BJ (cell line): ENCODE data around the gene BRINP1. TPM values are rescaled to one million over a fixed set of nuclear protein-coding genes. Genes with fewer than 3 reads are reported as not detected.

ENCODE experiments used
- CTCF ChIA-PET: fragments of 350-600 bp; formaldehyde crosslinking; extraction: SDS; loops from one replicate; lab custom pipeline; 2021; ENCODE audit warnings: antibody characterized with exemption, inconsistent platforms; lab: Yijun Ruan, JAX
- POLR2A ChIA-PET: fragments of 300-600 bp; sonication (Branson Sonifier 250); formaldehyde crosslinking; extraction: SDS; loops from one replicate; lab custom pipeline; 2021; ENCODE audit warnings: antibody characterized with exemption; lab: Charles Lee
- DNase-seq: peaks from one replicate; pipeline ENCODE4 v3.0.0-alpha.2; 2011; ENCODE audit warnings: low read depth
- H3K27me3 ChIP-seq: 2 replicates; pipeline ENCODE4 v1.6.0; 2011; ENCODE audit warnings: low read length; ENCODE audit not compliant: control insufficient read depth, insufficient read depth
- H3K36me3 ChIP-seq: 2 replicates; pipeline ENCODE4 v1.5.1; 2011; ENCODE audit warnings: low read length; ENCODE audit not compliant: control insufficient read depth, insufficient read depth
- H3K4me3 ChIP-seq: 2 replicates; pipeline ENCODE4 v1.5.1; 2011; ENCODE audit warnings: low read depth, mild to moderate bottlenecking, control low read depth, low read length
- polyA plus RNA-seq: library from polyadenylated mRNA; depleted of rRNA; stranded (reverse); fragments of >200 nt; gene quantifications from 2 replicates; pipeline ENCODE4 v1.2.3, GENCODE V29; 2011
- TF ChIP-seq, protein P1 (sequence below): IDR thresholded peaks from 2 replicates; pipeline ENCODE4 v1.5.1; 2011; ENCODE audit warnings: low read depth, mild to moderate bottlenecking, control low read depth, inconsistent platforms, low read length, moderate library complexity; ENCODE audit not compliant: insufficient read depth

BRINP1 gene
- polyA plus RNA-seq, 1 experiment: 0.60 TPM

DNA sequence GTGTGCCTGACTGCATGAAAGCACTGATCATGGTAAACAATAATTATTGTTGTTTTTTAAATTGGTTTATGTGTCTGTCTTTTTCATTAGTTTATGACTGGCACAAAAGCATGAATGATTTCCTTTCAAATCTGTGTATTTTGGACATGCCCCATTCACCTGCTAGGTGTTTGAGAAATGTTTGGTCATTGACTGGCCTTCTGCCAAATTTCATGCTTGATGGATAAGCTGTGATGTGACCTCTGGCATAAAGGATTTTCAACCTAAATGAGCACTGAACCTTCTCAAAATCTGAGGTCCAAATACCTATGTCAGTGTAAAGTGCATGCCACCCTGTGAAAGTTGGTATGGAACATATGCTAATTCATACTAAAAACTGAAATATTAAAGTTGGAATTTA lies 204.5 kb downstream of the BRINP1 start:
- no peak for DNase-seq
- Histone ChIP-seq H3K27me3 (no peaks in the 10 kb centered on the region), H3K36me3 (no peaks in the 10 kb centered on the region), H3K4me3 (no peak overlapping the region)
- ChIA-PET CTCF (interaction anchor here (0.9 kb wide), 1 partner anchor 17 kb away, joined by 3 read pairs; no protein-coding TSS in a partner anchor), POLR2A (no interaction called here)
- TF ChIP-seq, protein P1, sequence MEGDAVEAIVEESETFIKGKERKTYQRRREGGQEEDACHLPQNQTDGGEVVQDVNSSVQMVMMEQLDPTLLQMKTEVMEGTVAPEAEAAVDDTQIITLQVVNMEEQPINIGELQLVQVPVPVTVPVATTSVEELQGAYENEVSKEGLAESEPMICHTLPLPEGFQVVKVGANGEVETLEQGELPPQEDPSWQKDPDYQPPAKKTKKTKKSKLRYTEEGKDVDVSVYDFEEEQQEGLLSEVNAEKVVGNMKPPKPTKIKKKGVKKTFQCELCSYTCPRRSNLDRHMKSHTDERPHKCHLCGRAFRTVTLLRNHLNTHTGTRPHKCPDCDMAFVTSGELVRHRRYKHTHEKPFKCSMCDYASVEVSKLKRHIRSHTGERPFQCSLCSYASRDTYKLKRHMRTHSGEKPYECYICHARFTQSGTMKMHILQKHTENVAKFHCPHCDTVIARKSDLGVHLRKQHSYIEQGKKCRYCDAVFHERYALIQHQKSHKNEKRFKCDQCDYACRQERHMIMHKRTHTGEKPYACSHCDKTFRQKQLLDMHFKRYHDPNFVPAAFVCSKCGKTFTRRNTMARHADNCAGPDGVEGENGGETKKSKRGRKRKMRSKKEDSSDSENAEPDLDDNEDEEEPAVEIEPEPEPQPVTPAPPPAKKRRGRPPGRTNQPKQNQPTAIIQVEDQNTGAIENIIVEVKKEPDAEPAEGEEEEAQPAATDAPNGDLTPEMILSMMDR: no peak

DNA sequence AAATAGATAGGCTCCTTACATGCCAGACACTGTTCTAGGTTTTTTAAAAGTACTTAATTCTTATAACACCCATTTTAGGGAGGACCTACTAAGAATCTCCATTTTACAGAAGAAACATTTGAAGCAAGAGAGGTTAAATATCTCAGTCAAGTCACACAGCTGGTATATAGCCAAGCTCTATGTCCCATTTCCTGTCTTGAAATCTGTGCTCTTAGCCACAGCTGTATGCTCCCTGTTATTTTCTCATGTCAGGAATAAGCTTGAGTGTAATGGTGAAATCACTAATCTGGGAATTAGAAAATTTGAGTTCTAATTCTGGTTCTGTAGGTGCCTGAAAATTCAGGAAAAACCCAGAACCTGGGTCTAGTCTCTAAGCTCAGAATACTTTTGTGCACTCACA lies 208.7 kb downstream of the BRINP1 start:
- POLR2A ChIA-PET: no interaction called here

DNA sequence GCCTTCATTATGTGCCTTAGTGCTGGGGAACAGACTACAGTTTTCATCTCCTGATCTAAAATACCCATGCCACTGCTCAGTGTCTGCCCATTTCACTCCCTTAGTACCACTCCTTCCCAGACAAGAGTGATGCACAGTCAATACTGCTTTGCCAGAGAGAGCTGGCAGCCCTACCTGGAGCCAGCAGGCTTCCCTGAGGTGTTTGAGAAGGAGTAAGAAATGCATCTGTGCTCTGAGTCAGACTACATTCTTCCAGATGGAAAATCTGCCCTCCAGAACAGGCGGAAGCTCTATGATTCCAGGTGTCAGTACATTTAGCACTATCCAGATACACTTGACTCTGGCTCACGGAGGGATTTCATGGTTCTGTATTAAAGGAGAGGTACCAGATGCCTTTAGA lies 209.8 kb downstream of the BRINP1 start:
- ChIA-PET CTCF (no interaction called here), POLR2A (no interaction called here)
- no peak for DNase-seq
- Histone ChIP-seq H3K27me3 (no peaks in the 10 kb centered on the region), H3K36me3 (no peaks in the 10 kb centered on the region), H3K4me3 (no peak overlapping the region)
- TF ChIP-seq, protein P1: no peak

More for the DNA sequence above, 208.7 kb downstream of the BRINP1 start:
- no peaks in the 10 kb centered on the region for H3K36me3 ChIP-seq
- no peak for DNase-seq
- H3K27me3 ChIP-seq: no peaks in the 10 kb centered on the region
- TF ChIP-seq, protein P1: no peak
- no peak overlapping the region for H3K4me3 ChIP-seq
- CTCF ChIA-PET: no interaction called here

DNA sequence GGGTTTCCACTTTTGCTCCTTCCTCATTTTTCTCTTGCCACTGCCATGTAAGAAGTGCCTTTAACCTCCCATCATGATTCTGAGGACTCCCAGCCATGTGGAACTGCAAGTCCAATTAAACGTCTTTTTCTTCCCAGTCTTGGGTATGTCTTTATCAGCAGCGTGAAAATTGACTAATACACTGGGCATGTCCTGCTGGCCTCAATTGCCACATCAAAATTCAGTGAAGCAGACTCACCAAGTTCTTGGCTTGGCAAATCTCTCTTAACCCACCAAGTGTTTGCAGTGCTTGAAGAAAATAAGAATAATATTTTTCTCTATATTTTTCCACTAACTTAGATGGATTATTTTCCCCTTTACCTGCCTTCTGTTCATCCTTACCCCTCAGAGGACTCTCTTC lies 212.0 kb downstream of the BRINP1 start:
- H3K4me3 ChIP-seq: no peak overlapping the region
- CTCF ChIA-PET: no interaction called here
- H3K36me3 ChIP-seq: no peaks in the 10 kb centered on the region
- POLR2A ChIA-PET: no interaction called here
- TF ChIP-seq, protein P1: no peak
- no peak for DNase-seq
- H3K27me3 ChIP-seq: no peaks in the 10 kb centered on the region

DNA sequence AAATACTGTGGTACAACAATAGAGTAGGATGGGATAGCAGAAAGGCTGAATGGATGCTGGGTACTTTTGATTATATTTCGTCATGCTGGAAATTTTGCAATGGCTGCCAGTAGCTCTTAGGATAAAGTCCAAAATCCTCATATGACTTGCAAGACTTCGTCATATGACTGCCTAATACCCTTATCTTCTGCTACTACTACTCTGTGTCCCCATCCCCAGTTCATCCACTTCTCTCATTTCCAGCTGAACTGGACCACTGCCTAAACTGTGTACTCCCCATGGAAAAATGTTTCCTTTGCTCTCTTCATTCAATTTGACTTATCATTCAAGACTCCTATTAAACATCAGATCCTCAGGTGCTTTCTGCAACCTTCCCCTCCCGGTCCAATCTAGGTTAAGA lies 212.9 kb downstream of the BRINP1 start:
- POLR2A ChIA-PET: no interaction called here
- TF ChIP-seq, protein P1: no peak
- Histone ChIP-seq H3K27me3 (no peaks in the 10 kb centered on the region), H3K36me3 (no peaks in the 10 kb centered on the region), H3K4me3 (no peak overlapping the region)
- CTCF ChIA-PET: no interaction called here
- DNase-seq: no peak
